Esophagus muscularis mucosa (tissue), 3 donors: ENCODE results near the gene EIF4E2.

Experiments used
- CTCF ChIP-seq, 3 experiments: fragments of 200-600 bp in 2 of 3; fragments of 450-650 bp in 1 of 3; sonication (generic) in 2 of 3; IDR thresholded peaks; one replicate each; pipeline ENCODE4 v1.5.1; 2017 to 2019; ENCODE audit warnings: antibody characterized with exemption in 3 of 3, mild to moderate bottlenecking in 2 of 3, moderate library complexity in 1 of 3
- POLR2A ChIP-seq: fragments of 450-650 bp; IDR thresholded peaks from one replicate; pipeline ENCODE4 v1.6.1; 2017; ENCODE audit warnings: antibody characterized with exemption, moderate library complexity, mild to moderate bottlenecking, low read depth
- POLR2AphosphoS5 ChIP-seq, 2 donors: sonication (generic); formaldehyde crosslinking; IDR thresholded peaks; one replicate each; pipeline ENCODE4 v1.6.1; 2017; ENCODE audit warnings: antibody characterized with exemption in 2 of 2

DNA sequence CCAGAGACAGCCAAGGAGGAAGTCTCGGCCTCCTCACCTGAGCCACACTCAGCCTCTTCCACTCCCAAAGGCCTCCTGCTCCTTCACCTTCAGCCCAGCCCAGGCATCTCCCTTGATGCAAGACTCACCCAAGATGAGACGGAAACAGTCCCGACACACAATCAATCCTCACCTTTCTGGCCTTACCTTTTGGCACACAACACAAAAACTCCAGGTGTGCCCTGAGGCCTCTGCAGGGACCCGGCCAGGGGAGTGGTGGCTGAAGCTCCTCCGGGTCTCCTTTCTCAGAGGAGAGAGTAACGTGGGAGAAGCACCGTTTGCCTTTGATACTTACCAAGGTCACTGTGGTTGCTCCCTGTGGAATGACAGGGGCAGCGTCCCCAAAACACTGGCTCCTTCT is 59.1 kb downstream of the EIF4E2 start:
- TF ChIP-seq CTCF (IDR thresholded peaks at IDR 0.05) (no peak), POLR2AphosphoS5 (IDR thresholded peaks at IDR 0.05) (no peak), POLR2A (no peak)
